ENCODE data around the gene CTU2. TPM values are rescaled to one million over a fixed set of nuclear protein-coding genes. Genes with fewer than 3 reads are reported as not detected.

The CTU2 gene
- total RNA-seq, 1 donor from 2014 or later: 20.7 TPM

DNA sequence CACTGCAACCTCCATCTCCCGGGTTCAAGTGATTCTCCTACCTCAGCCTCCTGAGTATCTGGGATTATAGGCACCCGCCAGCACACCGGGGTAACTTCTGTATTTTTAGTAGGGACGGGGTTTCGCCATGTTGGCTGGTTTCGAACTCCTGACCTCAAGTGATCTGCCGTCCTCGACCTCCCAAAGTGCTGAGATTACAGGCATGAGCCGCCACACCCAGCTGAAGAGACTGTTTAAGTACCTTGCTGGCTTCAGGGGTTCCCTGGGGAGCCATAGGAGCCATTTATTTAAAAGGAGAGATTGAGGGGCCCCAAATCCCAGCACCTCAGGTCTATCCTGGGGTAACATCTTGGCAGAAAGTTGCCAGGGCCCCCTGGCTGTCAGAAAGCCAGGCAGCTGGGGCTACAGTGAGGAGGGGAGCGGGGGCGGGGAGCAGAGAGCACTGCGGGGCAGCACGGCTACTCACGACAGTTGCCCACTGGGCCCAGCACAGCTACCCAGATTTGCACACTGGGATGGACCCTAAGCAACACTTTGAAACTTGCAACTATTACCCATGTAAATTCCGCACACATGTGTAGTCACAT lies 21.6 kb upstream of the CTU2 start:
- no peak overlapping the region for H3K4me3 Mint-ChIP-seq (ENCODE audit: unreplicated experiment)
- no peak for DNase-seq (ENCODE audit: low spot score)
- peaks cover 1% of the 10 kb centered on the region for H3K36me3 Mint-ChIP-seq (ENCODE audit: low read depth)
- H3K27ac Mint-ChIP-seq (ENCODE audit: unreplicated experiment): no peak overlapping the region
- H3K27me3 Mint-ChIP-seq (ENCODE audit: low read depth): peaks cover 33% of the 10 kb centered on the region
- peaks cover 2% of the 10 kb centered on the region for H3K4me1 Mint-ChIP-seq (ENCODE audit: low read depth)
- TF ChIP-seq, protein P1, sequence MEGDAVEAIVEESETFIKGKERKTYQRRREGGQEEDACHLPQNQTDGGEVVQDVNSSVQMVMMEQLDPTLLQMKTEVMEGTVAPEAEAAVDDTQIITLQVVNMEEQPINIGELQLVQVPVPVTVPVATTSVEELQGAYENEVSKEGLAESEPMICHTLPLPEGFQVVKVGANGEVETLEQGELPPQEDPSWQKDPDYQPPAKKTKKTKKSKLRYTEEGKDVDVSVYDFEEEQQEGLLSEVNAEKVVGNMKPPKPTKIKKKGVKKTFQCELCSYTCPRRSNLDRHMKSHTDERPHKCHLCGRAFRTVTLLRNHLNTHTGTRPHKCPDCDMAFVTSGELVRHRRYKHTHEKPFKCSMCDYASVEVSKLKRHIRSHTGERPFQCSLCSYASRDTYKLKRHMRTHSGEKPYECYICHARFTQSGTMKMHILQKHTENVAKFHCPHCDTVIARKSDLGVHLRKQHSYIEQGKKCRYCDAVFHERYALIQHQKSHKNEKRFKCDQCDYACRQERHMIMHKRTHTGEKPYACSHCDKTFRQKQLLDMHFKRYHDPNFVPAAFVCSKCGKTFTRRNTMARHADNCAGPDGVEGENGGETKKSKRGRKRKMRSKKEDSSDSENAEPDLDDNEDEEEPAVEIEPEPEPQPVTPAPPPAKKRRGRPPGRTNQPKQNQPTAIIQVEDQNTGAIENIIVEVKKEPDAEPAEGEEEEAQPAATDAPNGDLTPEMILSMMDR (IDR thresholded peaks at IDR 0.05): no peak
- no peaks in the 10 kb centered on the region for H3K9me3 Mint-ChIP-seq (ENCODE audit: low read depth)

DNA sequence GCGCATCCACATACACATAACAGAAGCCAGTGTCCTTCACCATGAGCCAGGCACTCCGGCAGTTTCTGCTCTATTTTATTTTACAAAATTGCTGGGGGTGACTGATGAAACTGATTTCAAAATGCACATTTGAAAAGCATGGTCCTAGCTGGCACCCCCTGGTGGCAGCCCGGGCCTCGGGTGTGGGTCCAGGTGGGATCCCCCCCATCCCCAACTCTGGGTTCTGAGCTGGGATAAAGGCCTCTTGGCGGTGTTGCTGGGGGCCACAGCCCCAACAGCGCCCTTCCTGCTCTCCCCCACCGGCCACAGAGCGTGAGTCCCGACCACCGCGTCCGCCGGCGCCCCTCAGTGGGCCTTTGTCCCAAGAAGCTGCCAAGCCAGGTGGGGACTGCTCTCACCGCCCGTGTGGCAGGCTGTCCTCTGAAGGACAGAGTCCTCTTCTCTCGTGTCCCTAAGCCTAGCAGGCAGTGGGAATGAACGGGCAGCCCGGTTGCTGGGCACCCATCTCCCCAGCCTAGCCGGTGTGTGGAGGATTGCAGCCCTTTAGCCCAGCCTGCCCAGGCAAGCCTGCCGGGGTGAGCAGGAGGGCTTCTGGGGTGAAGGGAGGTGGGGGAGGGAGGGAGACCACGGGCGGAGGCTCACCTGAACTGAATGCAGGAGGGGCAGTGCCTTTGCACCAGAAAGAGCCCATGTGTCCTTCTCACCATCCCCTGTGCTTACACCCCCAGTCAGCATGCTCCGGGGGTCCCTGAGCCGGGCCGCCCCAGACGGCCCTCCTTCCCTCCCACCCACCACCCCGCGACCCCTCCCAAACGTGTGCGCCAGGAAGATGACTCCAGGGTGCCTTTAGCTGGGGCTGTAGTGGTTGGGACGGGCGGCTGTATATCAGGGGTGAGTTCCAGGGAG lies 20.9 kb upstream of the CTU2 start:
- Mint-ChIP-seq H3K4me1 (ENCODE audit: low read depth) (peaks cover 2% of the 10 kb centered on the region), H3K4me3 (ENCODE audit: unreplicated experiment) (no peak overlapping the region), H3K9me3 (ENCODE audit: low read depth) (no peaks in the 10 kb centered on the region), H3K36me3 (ENCODE audit: low read depth) (peaks cover 1% of the 10 kb centered on the region), H3K27ac (ENCODE audit: unreplicated experiment) (no peak overlapping the region), H3K27me3 (ENCODE audit: low read depth) (peaks cover 34% of the 10 kb centered on the region)
- TF ChIP-seq, protein P1 (IDR thresholded peaks at IDR 0.05): peak; percentile 80
- no peak for DNase-seq (ENCODE audit: low spot score)

DNA sequence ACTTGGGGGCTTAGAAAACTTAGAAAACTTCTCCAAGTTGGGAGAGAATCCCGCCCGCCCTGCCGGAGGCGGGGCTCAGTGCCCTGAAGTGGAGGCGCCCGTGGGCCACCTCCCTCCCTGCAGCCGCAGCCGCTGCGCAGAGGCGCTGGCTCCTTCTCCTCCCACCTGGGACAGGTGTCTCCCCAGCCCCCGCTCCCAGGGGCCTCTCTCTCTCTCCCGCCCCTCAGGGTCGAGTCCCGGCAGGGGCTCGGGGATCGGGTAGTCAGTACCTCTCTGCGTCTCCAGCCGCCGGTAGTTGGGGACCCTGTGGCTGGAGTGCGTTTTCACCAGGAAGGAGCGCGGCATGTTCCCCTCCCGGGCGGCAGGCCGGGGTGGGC lies 20.3 kb upstream of the CTU2 start:
- H3K27me3 Mint-ChIP-seq (ENCODE audit: low read depth): peaks cover 36% of the 10 kb centered on the region
- H3K4me3 Mint-ChIP-seq (ENCODE audit: unreplicated experiment): peak overlapping the region; percentile 59
- H3K4me1 Mint-ChIP-seq (ENCODE audit: low read depth): peaks cover 2% of the 10 kb centered on the region
- H3K27ac Mint-ChIP-seq (ENCODE audit: unreplicated experiment): no peak overlapping the region
- no peak for DNase-seq (ENCODE audit: low spot score)
- H3K36me3 Mint-ChIP-seq (ENCODE audit: low read depth): peaks cover 1% of the 10 kb centered on the region
- H3K9me3 Mint-ChIP-seq (ENCODE audit: low read depth): no peaks in the 10 kb centered on the region
- TF ChIP-seq, protein P1 (IDR thresholded peaks at IDR 0.05): no peak

DNA sequence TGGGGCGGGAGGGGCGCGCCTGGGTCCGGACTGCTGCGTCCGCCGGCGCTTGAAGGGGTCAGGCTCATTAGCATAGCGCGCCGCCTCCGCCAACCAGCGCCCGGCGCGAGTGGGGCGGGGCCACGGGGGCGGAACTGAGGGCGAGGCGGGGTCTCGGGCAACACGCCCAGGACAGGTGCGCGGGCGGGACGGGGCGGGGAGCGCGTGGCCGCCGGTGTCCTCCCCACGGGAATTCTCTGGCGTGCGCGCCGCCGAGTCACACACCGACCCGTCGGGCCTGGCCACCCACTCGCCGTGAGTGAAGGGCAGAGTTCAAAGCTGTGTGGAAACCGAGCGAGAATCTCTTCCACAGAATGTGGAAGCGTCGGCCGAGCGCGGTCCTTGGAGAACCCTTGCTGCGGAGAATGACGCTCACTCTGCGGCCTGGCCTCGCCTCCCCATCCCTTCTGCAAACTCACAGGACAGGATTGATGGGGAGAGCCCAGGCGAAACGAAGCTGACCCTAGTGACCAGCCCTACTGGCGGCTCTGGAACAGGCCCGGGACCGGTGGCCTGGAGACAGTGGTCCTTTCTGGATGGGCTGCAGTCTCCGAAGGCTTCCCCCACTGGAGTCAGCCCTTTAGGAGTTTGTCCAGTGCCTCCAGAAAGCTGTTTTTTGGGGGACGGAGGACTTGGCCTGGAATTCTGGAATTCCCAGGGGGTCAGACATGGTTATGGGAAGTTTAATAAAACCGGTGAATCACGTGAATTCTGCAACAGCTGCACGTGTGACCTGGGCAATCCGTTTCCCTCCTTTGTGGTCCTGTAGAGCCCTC lies 19.7 kb upstream of the CTU2 start, which contains the start of gene SNAI3:
SNAI3 (minus strand) TSS at position 69 of the 815 bp plus-strand sequence. CDS start 101 bp downstream, outside the sequence.
- TF ChIP-seq, protein P1 (IDR thresholded peaks at IDR 0.05): no peak
- Mint-ChIP-seq H3K27ac (ENCODE audit: unreplicated experiment) (no peak within 1 kb of the TSS), H3K9me3 (ENCODE audit: low read depth) (no peaks in the 10 kb centered on the region), H3K4me3 (ENCODE audit: unreplicated experiment) (peak within 1 kb of the TSS; percentile 59), H3K27me3 (ENCODE audit: low read depth) (peaks cover 36% of the 10 kb centered on the region), H3K4me1 (ENCODE audit: low read depth) (peaks cover 2% of the 10 kb centered on the region), H3K36me3 (ENCODE audit: low read depth) (peaks cover 1% of the 10 kb centered on the region)
- DNase-seq (ENCODE audit: low spot score): no peak

DNA sequence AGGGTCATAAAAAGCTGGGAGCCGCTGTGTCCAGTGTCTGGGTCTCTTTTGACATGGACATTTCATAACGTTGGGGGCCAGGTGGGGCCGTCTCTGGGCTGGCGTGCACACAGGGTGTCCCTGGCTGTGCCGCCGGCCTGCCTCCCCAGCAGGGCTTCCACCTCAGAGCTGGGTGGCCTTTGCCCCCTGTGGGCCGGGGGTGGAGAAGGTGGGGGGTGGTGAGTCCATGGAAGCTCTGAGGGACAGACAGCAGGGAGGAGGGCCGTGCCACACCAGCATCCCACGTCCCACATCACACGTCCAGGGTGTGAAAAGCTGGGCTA lies 19.1 kb upstream of the CTU2 start:
- Mint-ChIP-seq H3K4me3 (ENCODE audit: unreplicated experiment) (no peak overlapping the region), H3K4me1 (ENCODE audit: low read depth) (peaks cover 2% of the 10 kb centered on the region), H3K9me3 (ENCODE audit: low read depth) (no peaks in the 10 kb centered on the region)

More for the DNA sequence above, 19.1 kb upstream of the CTU2 start:
- no peak for DNase-seq (ENCODE audit: low spot score)
- TF ChIP-seq, protein P1 (IDR thresholded peaks at IDR 0.05): no peak
- H3K27me3 Mint-ChIP-seq (ENCODE audit: low read depth): peaks cover 36% of the 10 kb centered on the region
- peaks cover 1% of the 10 kb centered on the region for H3K36me3 Mint-ChIP-seq (ENCODE audit: low read depth)
- no peak overlapping the region for H3K27ac Mint-ChIP-seq (ENCODE audit: unreplicated experiment)
